ENCODE results near the gene KHK.

GRCh38 chr2:27082773-27083409 is 3.7 kb upstream of the KHK start:
- TF ChIP-seq CTCF (IDR thresholded peaks at IDR 0.05) = no peak
- TF ChIP-seq EP300 (IDR thresholded peaks at IDR 0.05; ENCODE audit: low read depth) = no peak
- TF ChIP-seq POLR2A (IDR thresholded peaks at IDR 0.05) = no peak
- TF ChIP-seq POLR2AphosphoS5 (IDR thresholded peaks at IDR 0.05) = no peak
